CD8-positive, alpha-beta memory T cell (primary cell): ENCODE measurements around the gene SDHA. TPM values are rescaled to one million over a fixed set of nuclear protein-coding genes. Genes with fewer than 3 reads are reported as not detected.
A peak's percentile ranks its signal among the peaks of the same experiment; 100 is the strongest.
"Not testable (repeated sequence)": the region's sequence is repeated elsewhere in the genome, so short reads cannot be mapped to it uniquely, and the experiment has no call there.

ENCODE experiments used
- CTCF ChIA-PET: fragments of 350-600 bp; sonication (Branson Sonifier 250); formaldehyde crosslinking; loops from one replicate; lab custom pipeline; 2021; ENCODE audit warnings: antibody characterized with exemption; lab: Charles Lee
- POLR2A ChIA-PET: fragments of 350-600 bp; sonication (Branson Sonifier 250); formaldehyde crosslinking; loops from one replicate; lab custom pipeline; 2021; ENCODE audit warnings: antibody characterized with exemption; lab: Charles Lee
- DNase-seq, 5 donors: peaks; one replicate each; pipeline versions ENCODE4 v3.0.0 to v3.0.0-alpha.2; 2020 to 2022; ENCODE audit warnings: mixed read lengths in 1 of 5
- H3K27ac ChIP-seq: one replicate; pipeline ENCODE4 v1.7.0; 2013; ENCODE audit warnings: low read depth, mild to moderate bottlenecking, low read length, moderate library complexity
- H3K27me3 ChIP-seq: 2 replicates; pipeline ENCODE4 v1.7.0; 2013; ENCODE audit warnings: low read length, mild to moderate bottlenecking; ENCODE audit not compliant: insufficient read depth, poor library complexity, severe bottlenecking
- H3K36me3 ChIP-seq: 2 replicates; pipeline ENCODE4 v1.7.0; 2013; ENCODE audit warnings: mild to moderate bottlenecking, low read length, moderate library complexity; ENCODE audit not compliant: insufficient read depth
- H3K4me1 ChIP-seq: 2 replicates; pipeline ENCODE4 v1.7.0; 2013; ENCODE audit warnings: mild to moderate bottlenecking, low read length, moderate library complexity; ENCODE audit not compliant: insufficient read depth
- H3K4me3 ChIP-seq: 2 replicates; pipeline ENCODE4 v1.7.0; 2013; ENCODE audit warnings: mild to moderate bottlenecking, low read length
- H3K9me3 ChIP-seq: 2 replicates; pipeline ENCODE4 v1.7.0; 2013; ENCODE audit warnings: mild to moderate bottlenecking, low read length
- H3K27ac Mint-ChIP-seq, 8 donors: one replicate each; pipeline ENCODE4 v1.8.0; 2020 to 2021; ENCODE audit warnings: mixed read lengths in 8 of 8, mild to moderate bottlenecking in 6 of 8, inconsistent platforms in 3 of 8, moderate library complexity in 3 of 8
- H3K27me3 Mint-ChIP-seq, 2 donors: one replicate each; pipeline ENCODE4 v1.8.0; 2020 to 2021; ENCODE audit warnings: mixed read lengths in 2 of 2, mild to moderate bottlenecking in 1 of 2, moderate library complexity in 1 of 2
- H3K36me3 Mint-ChIP-seq, 3 donors: one replicate each; pipeline ENCODE4 v1.8.0; 2020 to 2021; ENCODE audit warnings: mixed read lengths in 3 of 3, inconsistent platforms in 1 of 3, mild to moderate bottlenecking in 1 of 3
- H3K4me1 Mint-ChIP-seq, 3 donors: one replicate each; pipeline ENCODE4 v1.8.0; 2020 to 2021; ENCODE audit warnings: mixed read lengths in 3 of 3, inconsistent platforms in 1 of 3, mild to moderate bottlenecking in 1 of 3
- H3K4me3 Mint-ChIP-seq, 7 donors: one replicate each; pipeline ENCODE4 v1.8.0; 2020 to 2021; ENCODE audit warnings: mixed read lengths in 7 of 7, mild to moderate bottlenecking in 6 of 7, moderate library complexity in 4 of 7, inconsistent platforms in 2 of 7
- H3K9me3 Mint-ChIP-seq, 5 donors: one replicate each; pipeline ENCODE4 v1.8.0; 2020 to 2022; ENCODE audit warnings: mixed read lengths in 5 of 5, mild to moderate bottlenecking in 3 of 5, moderate library complexity in 2 of 5, inconsistent platforms in 1 of 5
- polyA plus RNA-seq: library from polyadenylated mRNA; unstranded; fragments of 300-500 nt; fragmentation: Illumina TruSeq; gene quantifications from one replicate; pipeline ENCODE4 v1.2.3, GENCODE V29; 2021
- total RNA-seq, 2 experiments: library from RNA; stranded (reverse); gene quantifications; one replicate each; pipeline ENCODE4 v1.2.3, GENCODE V29; 2021

Gene SDHA
- total and polyA plus RNA-seq, 3 experiments from 2014 or later = 168 to 237 (median 171) TPM

GRCh38 chr5:279051-279665 is 61.0 kb downstream of the SDHA start:
- DNase-seq, CTCF ChIA-PET, H3K4me3 ChIP-seq, H3K27me3 Mint-ChIP-seq, H3K4me3 Mint-ChIP-seq, H3K9me3 ChIP-seq, H3K27ac ChIP-seq, H3K4me1 ChIP-seq, POLR2A ChIA-PET, H3K9me3 Mint-ChIP-seq, H3K36me3 ChIP-seq, H3K27me3 ChIP-seq: not testable (repeated sequence)
- H3K27ac Mint-ChIP-seq = peak overlapping the region in 5 of 8 donors; percentile 7 to 86 (median 43)
- peaks cover 2 to 68% (median 7%) of the 10 kb centered on the region in 3 donors for H3K36me3 Mint-ChIP-seq
- H3K4me1 Mint-ChIP-seq = peaks cover 48 to 75% (median 57%) of the 10 kb centered on the region in 3 donors

GRCh38 chr5:285991-286557 is 68.0 kb downstream of the SDHA start:
- H3K27me3 Mint-ChIP-seq = no peaks in the 10 kb centered on the region
- ChIA-PET POLR2A (interaction anchor here (1.7 kb wide), 1 partner anchor 15 kb away, joined by 6 read pairs; the partner anchor contains the start of gene PDCD6), CTCF (interaction anchor here (1.3 to 1.6 kb wide), 2 partner anchors 31 to 33 kb away, joined by 3 to 4 read pairs; no protein-coding TSS in a partner anchor)
- no peaks in the 10 kb centered on the region for H3K36me3 ChIP-seq
- H3K27ac Mint-ChIP-seq = peak overlapping the region in 3 of 8 donors; percentile 38 to 66 (median 40)
- no peak overlapping the region for H3K27ac ChIP-seq
- DNase-seq = no peak
- no peak overlapping the region for H3K4me3 ChIP-seq
- no peaks in the 10 kb centered on the region for H3K9me3 Mint-ChIP-seq
- H3K4me1 Mint-ChIP-seq = peaks cover 47 to 49% (median 48%) of the 10 kb centered on the region in 3 donors
- H3K4me3 Mint-ChIP-seq = no peak overlapping the region
- no peaks in the 10 kb centered on the region for H3K4me1 ChIP-seq
- H3K36me3 Mint-ChIP-seq = peaks cover 6 to 74% (median 18%) of the 10 kb centered on the region in 3 donors
- no peaks in the 10 kb centered on the region for H3K27me3 ChIP-seq
- no peaks in the 10 kb centered on the region for H3K9me3 ChIP-seq

GRCh38 chr5:290200-290599 is 72.1 kb downstream of the SDHA start:
- H3K4me3 Mint-ChIP-seq, H3K36me3 ChIP-seq, CTCF ChIA-PET, H3K27ac ChIP-seq, H3K4me1 ChIP-seq, H3K27me3 ChIP-seq, H3K9me3 Mint-ChIP-seq, H3K27ac Mint-ChIP-seq, H3K4me3 ChIP-seq, H3K9me3 ChIP-seq, POLR2A ChIA-PET, DNase-seq, H3K27me3 Mint-ChIP-seq: not testable (repeated sequence)
- Mint-ChIP-seq H3K36me3 (peaks cover 0 to 59% (median 9%) of the 10 kb centered on the region in 3 donors), H3K4me1 (peaks cover 15 to 24% (median 19%) of the 10 kb centered on the region in 3 donors)

- H3K27ac Mint-ChIP-seq = peak overlapping the region in 1 of 8 donors; percentile 23
Measured at GRCh38 chr5:291345-291744, 73.2 kb downstream of the SDHA start.

GRCh38 chr5:294788-295187 is 76.7 kb downstream of the SDHA start:
- H3K36me3 ChIP-seq, H3K9me3 Mint-ChIP-seq, CTCF ChIA-PET, H3K27ac ChIP-seq, H3K9me3 ChIP-seq, POLR2A ChIA-PET, H3K27me3 ChIP-seq, H3K4me1 ChIP-seq, H3K27ac Mint-ChIP-seq, H3K4me3 ChIP-seq, H3K27me3 Mint-ChIP-seq: not testable (repeated sequence)
- Mint-ChIP-seq H3K36me3 (peaks cover 0 to 33% (median 0%) of the 10 kb centered on the region in 3 donors), H3K4me3 (peak overlapping the region in 1 of 7 donors; percentile 32), H3K4me1 (peaks cover 27 to 39% (median 30%) of the 10 kb centered on the region in 3 donors)
- peak in 1 of 5 donors; percentile 16 for DNase-seq

More at GRCh38 chr5:291345-291744, 73.2 kb downstream of the SDHA start:
- H3K27me3 ChIP-seq, H3K4me3 ChIP-seq, CTCF ChIA-PET, H3K4me3 Mint-ChIP-seq, DNase-seq, H3K27me3 Mint-ChIP-seq, H3K27ac ChIP-seq, H3K4me1 ChIP-seq, H3K9me3 Mint-ChIP-seq, H3K36me3 ChIP-seq, H3K9me3 ChIP-seq, POLR2A ChIA-PET: not testable (repeated sequence)
- Mint-ChIP-seq H3K4me1 (peaks cover 16 to 29% (median 22%) of the 10 kb centered on the region in 3 donors), H3K36me3 (peaks cover 0 to 50% (median 8%) of the 10 kb centered on the region in 3 donors)

GRCh38 chr5:296207-296606 is 78.1 kb downstream of the SDHA start:
- H3K9me3 Mint-ChIP-seq, H3K9me3 ChIP-seq, H3K27me3 Mint-ChIP-seq, H3K4me1 ChIP-seq, H3K27me3 ChIP-seq, H3K4me3 ChIP-seq, CTCF ChIA-PET, H3K36me3 ChIP-seq, H3K27ac ChIP-seq, POLR2A ChIA-PET: not testable (repeated sequence)
- peak in 1 of 5 donors; percentile 3 for DNase-seq
- peaks cover 0 to 28% (median 0%) of the 10 kb centered on the region in 3 donors for H3K36me3 Mint-ChIP-seq
- H3K27ac Mint-ChIP-seq = peak overlapping the region in 5 of 8 donors; percentile 29 to 89 (median 61)
- peaks cover 30 to 42% (median 32%) of the 10 kb centered on the region in 3 donors for H3K4me1 Mint-ChIP-seq
- peak overlapping the region in 3 of 7 donors; percentile 29 to 76 (median 47) for H3K4me3 Mint-ChIP-seq

- H3K27me3 ChIP-seq, H3K9me3 Mint-ChIP-seq, H3K27ac ChIP-seq, H3K9me3 ChIP-seq, H3K36me3 ChIP-seq, POLR2A ChIA-PET, CTCF ChIA-PET, H3K27me3 Mint-ChIP-seq, H3K4me1 ChIP-seq: not testable (repeated sequence)
- Mint-ChIP-seq H3K4me1 (peaks cover 32 to 42% (median 37%) of the 10 kb centered on the region in 3 donors), H3K4me3 (peak overlapping the region in 6 of 7 donors; percentile 27 to 76 (median 68)), H3K36me3 (peaks cover 0 to 23% (median 0%) of the 10 kb centered on the region in 3 donors), H3K27ac (peak overlapping the region in 7 of 8 donors; percentile 36 to 85 (median 47))
- peak overlapping the region; percentile 28 for H3K4me3 ChIP-seq
- peak in 3 of 5 donors; percentile 29 to 47 (median 46) for DNase-seq
Measured at GRCh38 chr5:296954-297353, 78.8 kb downstream of the SDHA start.

- H3K36me3 ChIP-seq, H3K9me3 Mint-ChIP-seq, H3K27ac ChIP-seq, CTCF ChIA-PET, H3K27me3 Mint-ChIP-seq, H3K27me3 ChIP-seq, POLR2A ChIA-PET, H3K4me3 ChIP-seq, H3K9me3 ChIP-seq, H3K4me1 ChIP-seq: not testable (repeated sequence)
- DNase-seq = peak in 1 of 5 donors; percentile 8
- peak overlapping the region in 2 of 7 donors; percentile 66 to 73 for H3K4me3 Mint-ChIP-seq
- peaks cover 0 to 19% (median 0%) of the 10 kb centered on the region in 3 donors for H3K36me3 Mint-ChIP-seq
- H3K4me1 Mint-ChIP-seq = peaks cover 36 to 45% (median 42%) of the 10 kb centered on the region in 3 donors
- peak overlapping the region in 4 of 8 donors; percentile 31 to 85 (median 59) for H3K27ac Mint-ChIP-seq
Measured at GRCh38 chr5:297448-297847, 79.3 kb downstream of the SDHA start.
